ENCODE data around the gene SERPINB3. TPM values are rescaled to one million over a fixed set of nuclear protein-coding genes. Genes with fewer than 3 reads are reported as not detected.

Gene SERPINB3
- total RNA-seq, 1 experiment from 2014 or later: not detected

GRCh38 chr18:63697097-63697660, 35.5 kb upstream of the SERPINB3 start:
- H3K36me3 ChIP-seq (ENCODE audit: control insufficient read depth, insufficient read depth, low read length): no peaks in the 10 kb centered on the region
- H3K27me3 ChIP-seq (ENCODE audit: control insufficient read depth, insufficient read depth, low read length): no peaks in the 10 kb centered on the region
- POLR2A ChIA-PET: no interaction called here
- H3K9me3 ChIP-seq (ENCODE audit: control insufficient read depth, insufficient read depth, low read depth, low read length): no peaks in the 10 kb centered on the region
- H3K4me1 ChIP-seq (ENCODE audit: control insufficient read depth, insufficient read depth, low read length): no peaks in the 10 kb centered on the region
- H3K4me3 ChIP-seq (ENCODE audit: low read depth in 2 of 2, low read length in 2 of 2): no peak overlapping the region
- BruUV-seq (replicated peaks): no TSS peak
- ATAC-seq: no peak
- CTCF ChIA-PET: no interaction called here
- in situ Hi-C loops (cut with HindIII; ENCODE audit: low pct_unique_long_range_greater_than_20kb, low sequenced_read_pairs): no loop called here
- no peak overlapping the region for H3K27ac ChIP-seq (ENCODE audit: low read length)
- no peak for DNase-seq (ENCODE audit: low read depth, low spot score)
- intact Hi-C loops (cut with micrococcal nuclease; ENCODE audit: unreplicated experiment): no loop called here
- no peak for TF ChIP-seq CTCF (IDR thresholded peaks at IDR 0.05)
- TF ChIP-seq TCF7L2 (IDR thresholded peaks at IDR 0.05; ENCODE audit: low read depth, low read length): no peak
- no peak for TF ChIP-seq SIN3A (IDR thresholded peaks at IDR 0.05; ENCODE audit: borderline replicate concordance, insufficient read depth, low read depth, low read length)
- no peak for TF ChIP-seq REST (IDR thresholded peaks at IDR 0.05; ENCODE audit: insufficient read depth in 1 of 2, low read depth in 2 of 2, low read length in 1 of 2)
- no peak for TF ChIP-seq POLR2AphosphoS5 (IDR thresholded peaks at IDR 0.05; ENCODE audit: low read depth, low read length)

GRCh38 chr18:63689064-63689463, 27.4 kb upstream of the SERPINB3 start:
- no peaks in the 10 kb centered on the region for H3K27me3 ChIP-seq (ENCODE audit: control insufficient read depth, insufficient read depth, low read length)
- ChIA-PET CTCF (no interaction called here), POLR2A (no interaction called here)
- in situ Hi-C loops (cut with HindIII; ENCODE audit: low pct_unique_long_range_greater_than_20kb, low sequenced_read_pairs): no loop called here
- intact Hi-C loops (cut with micrococcal nuclease; ENCODE audit: unreplicated experiment): no loop called here
- TF ChIP-seq TCF7L2 (IDR thresholded peaks at IDR 0.05; ENCODE audit: low read depth, low read length) (no peak), CTCF (IDR thresholded peaks at IDR 0.05) (no peak), SIN3A (IDR thresholded peaks at IDR 0.05; ENCODE audit: borderline replicate concordance, insufficient read depth, low read depth, low read length) (no peak), POLR2AphosphoS5 (IDR thresholded peaks at IDR 0.05; ENCODE audit: low read depth, low read length) (no peak), REST (IDR thresholded peaks at IDR 0.05; ENCODE audit: insufficient read depth in 1 of 2, low read depth in 2 of 2, low read length in 1 of 2) (no peak)
- no peak overlapping the region for H3K27ac ChIP-seq (ENCODE audit: low read length)
- no peak overlapping the region for H3K4me3 ChIP-seq (ENCODE audit: low read depth in 2 of 2, low read length in 2 of 2)
- ATAC-seq (no peak), DNase-seq (ENCODE audit: low read depth, low spot score) (no peak)
- no peaks in the 10 kb centered on the region for H3K4me1 ChIP-seq (ENCODE audit: control insufficient read depth, insufficient read depth, low read length)
- no peaks in the 10 kb centered on the region for H3K9me3 ChIP-seq (ENCODE audit: control insufficient read depth, insufficient read depth, low read depth, low read length)
- H3K36me3 ChIP-seq (ENCODE audit: control insufficient read depth, insufficient read depth, low read length): no peaks in the 10 kb centered on the region
- BruUV-seq (replicated peaks): no TSS peak
